ENCODE measurements around the gene ZNF319. TPM values are rescaled to one million over a fixed set of nuclear protein-coding genes. Genes with fewer than 3 reads are reported as not detected.

The ZNF319 gene
- total RNA-seq, 2 experiments from 2014 or later, result 4.7 to 12.7 TPM

GRCh38 chr16:57949595-57950238 is 50.8 kb downstream of the ZNF319 start:
- Histone ChIP-seq H3K36me3 (ENCODE audit: insufficient read depth, low read length) (no peaks in the 10 kb centered on the region), H3K79me2 (ENCODE audit: insufficient read depth, low read depth, low read length) (no peaks in the 10 kb centered on the region), H2AFZ (ENCODE audit: low read length) (no peak overlapping the region), H3K27ac (ENCODE audit: low read depth, low read length, poor library complexity, severe bottlenecking) (no peak overlapping the region), H4K20me1 (ENCODE audit: insufficient read depth, low read length) (no peaks in the 10 kb centered on the region), H3K4me2 (ENCODE audit: low read length) (no peak overlapping the region), H3K4me3 (ENCODE audit: low read depth, low read length, poor library complexity, severe bottlenecking) (no peak overlapping the region), H3K9me3 (ENCODE audit: low read length) (no peaks in the 10 kb centered on the region), H3K9me2 (ENCODE audit: insufficient read depth, low read length) (no peaks in the 10 kb centered on the region), H3K4me1 (ENCODE audit: insufficient read depth, low read length, poor library complexity, severe bottlenecking) (no peaks in the 10 kb centered on the region)
- POLR2A ChIA-PET, result no interaction called here
- no peak for DNase-seq (ENCODE audit: low spot score)
- BruUV-seq (replicated peaks), result no TSS peak
- CTCF ChIA-PET (ENCODE audit: unreplicated experiment), result no interaction called here
- intact Hi-C loops (cut with micrococcal nuclease; ENCODE audit: unreplicated experiment), result no loop called here
- TF ChIP-seq CTCF (conservative IDR thresholded peaks at IDR 0.05; ENCODE audit: low read length), result no peak
- TF ChIP-seq EZH2phosphoT487 (IDR thresholded peaks at IDR 0.05; ENCODE audit: borderline replicate concordance, low read depth, low read length), result no peak

GRCh38 chr16:57949013-57949412 is 51.5 kb downstream of the ZNF319 start:
- no TSS peak for BruUV-seq (replicated peaks)
- TF ChIP-seq CTCF (conservative IDR thresholded peaks at IDR 0.05; ENCODE audit: low read length), result no peak
- TF ChIP-seq EZH2phosphoT487 (IDR thresholded peaks at IDR 0.05; ENCODE audit: borderline replicate concordance, low read depth, low read length), result no peak
- Histone ChIP-seq H3K9me2 (ENCODE audit: insufficient read depth, low read length) (no peaks in the 10 kb centered on the region), H3K4me3 (ENCODE audit: low read depth, low read length, poor library complexity, severe bottlenecking) (no peak overlapping the region), H3K36me3 (ENCODE audit: insufficient read depth, low read length) (no peaks in the 10 kb centered on the region), H3K79me2 (ENCODE audit: insufficient read depth, low read depth, low read length) (no peaks in the 10 kb centered on the region), H2AFZ (ENCODE audit: low read length) (no peak overlapping the region), H3K4me1 (ENCODE audit: insufficient read depth, low read length, poor library complexity, severe bottlenecking) (no peaks in the 10 kb centered on the region), H3K9me3 (ENCODE audit: low read length) (no peaks in the 10 kb centered on the region), H4K20me1 (ENCODE audit: insufficient read depth, low read length) (no peaks in the 10 kb centered on the region), H3K4me2 (ENCODE audit: low read length) (no peak overlapping the region), H3K27ac (ENCODE audit: low read depth, low read length, poor library complexity, severe bottlenecking) (no peak overlapping the region)
- POLR2A ChIA-PET, result no interaction called here
- CTCF ChIA-PET (ENCODE audit: unreplicated experiment), result no interaction called here
- intact Hi-C loops (cut with micrococcal nuclease; ENCODE audit: unreplicated experiment), result no loop called here
- DNase-seq (ENCODE audit: low spot score), result no peak

DNA sequence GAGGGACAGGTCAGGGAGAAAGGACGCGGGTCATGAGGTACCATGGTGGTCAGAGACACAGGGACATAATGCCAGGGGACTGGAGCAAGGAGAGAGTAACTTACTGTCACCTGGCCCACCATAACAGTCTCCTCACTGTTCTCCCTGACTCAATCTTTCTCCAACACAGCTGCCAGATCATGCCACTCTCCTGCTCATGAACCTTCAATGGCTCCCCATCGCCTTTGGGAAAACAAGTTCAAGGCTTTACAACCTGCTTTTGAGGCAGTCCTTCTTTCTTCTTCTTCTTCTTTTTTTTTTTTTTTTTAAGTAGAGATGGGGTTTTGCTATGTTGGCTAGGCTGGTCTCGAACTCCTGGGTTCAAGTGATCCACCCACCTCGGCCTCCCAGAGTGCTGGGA is 52.4 kb downstream of the ZNF319 start:
- DNase-seq (ENCODE audit: low spot score), result no peak
- no peaks in the 10 kb centered on the region for H3K9me2 ChIP-seq (ENCODE audit: insufficient read depth, low read length)
- H3K36me3 ChIP-seq (ENCODE audit: insufficient read depth, low read length), result no peaks in the 10 kb centered on the region
- no peak overlapping the region for H3K27ac ChIP-seq (ENCODE audit: low read depth, low read length, poor library complexity, severe bottlenecking)
- no peak for TF ChIP-seq EZH2phosphoT487 (IDR thresholded peaks at IDR 0.05; ENCODE audit: borderline replicate concordance, low read depth, low read length)
- TF ChIP-seq CTCF (conservative IDR thresholded peaks at IDR 0.05; ENCODE audit: low read length), result no peak
- H3K9me3 ChIP-seq (ENCODE audit: low read length), result no peaks in the 10 kb centered on the region
- no TSS peak for BruUV-seq (replicated peaks)
- CTCF ChIA-PET (ENCODE audit: unreplicated experiment), result no interaction called here
- POLR2A ChIA-PET, result no interaction called here
- intact Hi-C loops (cut with micrococcal nuclease; ENCODE audit: unreplicated experiment), result no loop called here
- no peaks in the 10 kb centered on the region for H4K20me1 ChIP-seq (ENCODE audit: insufficient read depth, low read length)
- H3K79me2 ChIP-seq (ENCODE audit: insufficient read depth, low read depth, low read length), result no peaks in the 10 kb centered on the region
- no peak overlapping the region for H2AFZ ChIP-seq (ENCODE audit: low read length)
- no peak overlapping the region for H3K4me3 ChIP-seq (ENCODE audit: low read depth, low read length, poor library complexity, severe bottlenecking)
- no peaks in the 10 kb centered on the region for H3K4me1 ChIP-seq (ENCODE audit: insufficient read depth, low read length, poor library complexity, severe bottlenecking)
- H3K4me2 ChIP-seq (ENCODE audit: low read length), result no peak overlapping the region

All from OCI-LY7 (cell line).